ENCODE measurements around the gene INSYN1. TPM values are rescaled to one million over a fixed set of nuclear protein-coding genes. Genes with fewer than 3 reads are reported as not detected.

Gene INSYN1
- total and polyA plus RNA-seq, 4 donors, result 0.86 to 5.6 (median 4.0) TPM

DNA sequence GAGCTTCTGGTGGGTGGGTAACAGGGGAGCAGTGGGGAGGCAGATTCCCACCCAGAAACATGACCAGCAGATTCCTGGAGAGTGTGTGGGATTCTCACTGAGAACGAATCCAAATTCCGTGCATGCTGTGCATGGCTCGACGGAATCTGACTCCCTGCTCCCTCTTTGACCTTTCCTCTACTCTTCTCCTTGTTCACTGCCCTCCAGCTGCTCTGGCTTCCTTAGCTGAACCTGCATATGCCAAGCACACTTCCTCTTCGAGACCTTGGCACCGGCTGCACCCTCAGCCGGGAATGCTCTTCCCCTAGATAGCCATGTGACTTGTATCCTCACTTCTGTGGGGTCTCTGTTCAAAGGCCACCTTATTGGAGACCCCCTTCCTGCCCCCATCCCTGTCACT is 6.3 kb downstream of the INSYN1 start:
- Histone ChIP-seq H3K4me3 (no peak overlapping the region), H3K27me3 (ENCODE audit: control insufficient read depth in 3 of 3, insufficient read depth in 3 of 3, low read length in 2 of 3) (peaks cover 0 to 5% (median 4%) of the 10 kb centered on the region in 3 donors), H3K27ac (ENCODE audit: low read depth in 1 of 2, low read length in 1 of 2) (no peak overlapping the region), H3K9me3 (ENCODE audit: control insufficient read depth in 4 of 4, insufficient read depth in 3 of 4, low read length in 3 of 4) (no peaks in the 10 kb centered on the region), H3K9ac (ENCODE audit: insufficient read depth in 1 of 2, low read length in 2 of 2) (no peak overlapping the region), H3K36me3 (ENCODE audit: control insufficient read depth in 4 of 4, insufficient read depth in 4 of 4, low read length in 4 of 4) (peaks cover 0 to 9% (median 4%) of the 10 kb centered on the region in 4 donors), H3K4me1 (ENCODE audit: control insufficient read depth in 5 of 5, insufficient read depth in 5 of 5, low read length in 5 of 5) (peaks cover 0 to 24% (median 3%) of the 10 kb centered on the region in 5 donors)
- DNase-seq (no peak), ATAC-seq (ENCODE audit: insufficient read depth, low FRiP score) (no peak)
- 33 to 34% methylated on average over 7 of the region's 7 CpGs for WGBS, 2 donors
- TF ChIP-seq, protein P1, sequence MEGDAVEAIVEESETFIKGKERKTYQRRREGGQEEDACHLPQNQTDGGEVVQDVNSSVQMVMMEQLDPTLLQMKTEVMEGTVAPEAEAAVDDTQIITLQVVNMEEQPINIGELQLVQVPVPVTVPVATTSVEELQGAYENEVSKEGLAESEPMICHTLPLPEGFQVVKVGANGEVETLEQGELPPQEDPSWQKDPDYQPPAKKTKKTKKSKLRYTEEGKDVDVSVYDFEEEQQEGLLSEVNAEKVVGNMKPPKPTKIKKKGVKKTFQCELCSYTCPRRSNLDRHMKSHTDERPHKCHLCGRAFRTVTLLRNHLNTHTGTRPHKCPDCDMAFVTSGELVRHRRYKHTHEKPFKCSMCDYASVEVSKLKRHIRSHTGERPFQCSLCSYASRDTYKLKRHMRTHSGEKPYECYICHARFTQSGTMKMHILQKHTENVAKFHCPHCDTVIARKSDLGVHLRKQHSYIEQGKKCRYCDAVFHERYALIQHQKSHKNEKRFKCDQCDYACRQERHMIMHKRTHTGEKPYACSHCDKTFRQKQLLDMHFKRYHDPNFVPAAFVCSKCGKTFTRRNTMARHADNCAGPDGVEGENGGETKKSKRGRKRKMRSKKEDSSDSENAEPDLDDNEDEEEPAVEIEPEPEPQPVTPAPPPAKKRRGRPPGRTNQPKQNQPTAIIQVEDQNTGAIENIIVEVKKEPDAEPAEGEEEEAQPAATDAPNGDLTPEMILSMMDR (IDR thresholded peaks at IDR 0.05; ENCODE audit: control extremely low read depth, extremely low read depth), result no peak

DNA sequence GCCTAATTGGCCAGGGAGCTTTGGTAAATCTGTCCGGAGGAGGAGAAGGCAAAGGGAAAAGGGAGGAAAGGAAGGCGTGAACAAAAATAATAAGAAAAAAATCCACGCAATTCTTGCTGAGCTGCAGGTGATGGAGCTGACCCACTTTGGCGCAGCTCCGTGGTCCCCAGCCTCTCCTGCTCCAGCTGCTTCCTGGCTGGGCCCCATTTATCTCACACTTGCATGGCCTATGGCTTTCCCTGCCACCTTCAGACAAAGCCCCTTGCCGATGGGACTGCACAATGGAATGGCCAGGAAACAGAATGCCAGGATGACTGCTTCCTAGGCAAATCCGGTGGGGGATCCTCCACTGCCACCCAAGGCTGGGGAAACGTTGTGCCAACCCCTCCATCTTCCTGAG is 6.9 kb downstream of the INSYN1 start:
- H3K27me3 ChIP-seq (ENCODE audit: control insufficient read depth in 3 of 3, insufficient read depth in 3 of 3, low read length in 2 of 3), result peaks cover 0 to 5% (median under 1%) of the 10 kb centered on the region in 3 donors
- H3K4me3 ChIP-seq, result no peak overlapping the region
- H3K36me3 ChIP-seq (ENCODE audit: control insufficient read depth in 4 of 4, insufficient read depth in 4 of 4, low read length in 4 of 4), result peaks cover 0 to 9% (median 4%) of the 10 kb centered on the region in 4 donors
- WGBS, 2 donors, result 46 to 52% methylated on average over 8 of the region's 8 CpGs
- H3K9me3 ChIP-seq (ENCODE audit: control insufficient read depth in 4 of 4, insufficient read depth in 3 of 4, low read length in 3 of 4), result no peaks in the 10 kb centered on the region
- no peak overlapping the region for H3K9ac ChIP-seq (ENCODE audit: insufficient read depth in 1 of 2, low read length in 2 of 2)
- H3K27ac ChIP-seq (ENCODE audit: low read depth in 1 of 2, low read length in 1 of 2), result no peak overlapping the region
- peaks cover 0 to 21% (median 3%) of the 10 kb centered on the region in 5 donors for H3K4me1 ChIP-seq (ENCODE audit: control insufficient read depth in 5 of 5, insufficient read depth in 5 of 5, low read length in 5 of 5)
- no peak for ATAC-seq (ENCODE audit: insufficient read depth, low FRiP score)
- TF ChIP-seq, protein P1 (IDR thresholded peaks at IDR 0.05; ENCODE audit: control extremely low read depth, extremely low read depth), result no peak
- DNase-seq, result no peak

- ATAC-seq (ENCODE audit: insufficient read depth, low FRiP score) (no peak), DNase-seq (no peak)
- H3K36me3 ChIP-seq (ENCODE audit: control insufficient read depth in 4 of 4, insufficient read depth in 4 of 4, low read length in 4 of 4), result peaks cover 0 to 9% (median 4%) of the 10 kb centered on the region in 4 donors
- no peak overlapping the region for H3K27ac ChIP-seq (ENCODE audit: low read depth in 1 of 2, low read length in 1 of 2)
- TF ChIP-seq, protein P1 (IDR thresholded peaks at IDR 0.05; ENCODE audit: control extremely low read depth, extremely low read depth), result no peak
- no peaks in the 10 kb centered on the region for H3K27me3 ChIP-seq (ENCODE audit: control insufficient read depth in 3 of 3, insufficient read depth in 3 of 3, low read length in 2 of 3)
- no peak overlapping the region for H3K9ac ChIP-seq (ENCODE audit: insufficient read depth in 1 of 2, low read length in 2 of 2)
- no peak overlapping the region for H3K4me3 ChIP-seq
- peaks cover 0 to 10% (median 0%) of the 10 kb centered on the region in 5 donors for H3K4me1 ChIP-seq (ENCODE audit: control insufficient read depth in 5 of 5, insufficient read depth in 5 of 5, low read length in 5 of 5)
- WGBS, 2 donors, result 58 to 63% methylated on average over 7 of the region's 7 CpGs
- H3K9me3 ChIP-seq (ENCODE audit: control insufficient read depth in 4 of 4, insufficient read depth in 3 of 4, low read length in 3 of 4), result no peaks in the 10 kb centered on the region
Observed at GRCh38 chr15:73745073-73745472, 8.1 kb downstream of the INSYN1 start.

GRCh38 chr15:73744293-73744692 is 8.9 kb downstream of the INSYN1 start:
- ATAC-seq (ENCODE audit: insufficient read depth, low FRiP score) (no peak), DNase-seq (no peak)
- H3K36me3 ChIP-seq (ENCODE audit: control insufficient read depth in 4 of 4, insufficient read depth in 4 of 4, low read length in 4 of 4), result peaks cover 0 to 8% (median 3%) of the 10 kb centered on the region in 4 donors
- H3K9ac ChIP-seq (ENCODE audit: insufficient read depth in 1 of 2, low read length in 2 of 2), result no peak overlapping the region
- no peak overlapping the region for H3K4me3 ChIP-seq
- TF ChIP-seq, protein P1 (IDR thresholded peaks at IDR 0.05; ENCODE audit: control extremely low read depth, extremely low read depth), result no peak
- H3K27ac ChIP-seq (ENCODE audit: low read depth in 1 of 2, low read length in 1 of 2), result no peak overlapping the region
- peaks cover 0 to 10% (median 0%) of the 10 kb centered on the region in 5 donors for H3K4me1 ChIP-seq (ENCODE audit: control insufficient read depth in 5 of 5, insufficient read depth in 5 of 5, low read length in 5 of 5)
- no peaks in the 10 kb centered on the region for H3K27me3 ChIP-seq (ENCODE audit: control insufficient read depth in 3 of 3, insufficient read depth in 3 of 3, low read length in 2 of 3)
- 73 to 87% methylated on average over 1 of the region's 1 CpG for WGBS, 2 donors
- no peaks in the 10 kb centered on the region for H3K9me3 ChIP-seq (ENCODE audit: control insufficient read depth in 4 of 4, insufficient read depth in 3 of 4, low read length in 3 of 4)
